Left ventricle myocardium superior (tissue), 1 donor: ENCODE measurements around the gene DENND1A. TPM values are rescaled to one million over a fixed set of nuclear protein-coding genes. Genes with fewer than 3 reads are reported as not detected.
A peak's percentile ranks its signal among the peaks of the same experiment; 100 is the strongest.

Experiments
- ATAC-seq: fragments of 200-7000 bp; cut with Tn5 transposase; one replicate; pipeline ENCODE4 v1.9.1; 2020; ENCODE audit warnings: mild to moderate bottlenecking, moderate library complexity
- DNase-seq: peaks from one replicate; pipeline ENCODE4 v3.0.0-alpha.2; 2020
- intact Hi-C: fragments of 100-400 bp; cut with micrococcal nuclease; formaldehyde crosslinking; loops from one replicate; pipeline ENCODE4 v1.11.0; 2022
- total RNA-seq: library from RNA; stranded (reverse); fragmentation: NEBNext Ultra II Directional; extraction: Animal tissue kit (Norgen Biotek cat#: 25700); gene quantifications from one replicate; pipeline ENCODE4 v1.2.1, GENCODE V29; 2021
- donor health status: DM: no; HTN: yes; CAD: no; lungs with severe emphysema.

Gene DENND1A
- total RNA-seq, 1 donor from 2014 or later: 12.9 TPM

DNA sequence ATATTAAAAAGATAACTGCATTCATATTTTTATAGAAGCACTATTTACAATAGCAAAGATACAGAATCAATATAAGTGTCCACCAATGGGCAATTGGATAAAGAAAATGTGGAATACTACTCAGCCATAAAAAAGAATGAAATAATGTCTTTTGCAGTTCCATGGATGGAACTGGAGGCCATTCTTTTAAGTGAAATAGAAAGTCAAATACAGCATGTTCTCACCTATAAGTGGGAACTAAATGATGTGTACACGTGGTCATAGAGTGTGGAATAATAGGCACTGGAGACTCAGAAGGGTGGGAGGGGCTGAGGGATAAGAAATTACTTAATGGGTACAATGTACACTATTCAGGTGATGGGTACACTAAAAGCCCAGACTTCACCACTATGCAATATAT is 53.2 kb downstream of the DENND1A start:
- intact Hi-C loops: no loop called here
- ATAC-seq (no peak), DNase-seq (no peak)

GRCh38 chr9:123872710-123873109 is 57.2 kb downstream of the DENND1A start:
- intact Hi-C loops: no loop called here

DNA sequence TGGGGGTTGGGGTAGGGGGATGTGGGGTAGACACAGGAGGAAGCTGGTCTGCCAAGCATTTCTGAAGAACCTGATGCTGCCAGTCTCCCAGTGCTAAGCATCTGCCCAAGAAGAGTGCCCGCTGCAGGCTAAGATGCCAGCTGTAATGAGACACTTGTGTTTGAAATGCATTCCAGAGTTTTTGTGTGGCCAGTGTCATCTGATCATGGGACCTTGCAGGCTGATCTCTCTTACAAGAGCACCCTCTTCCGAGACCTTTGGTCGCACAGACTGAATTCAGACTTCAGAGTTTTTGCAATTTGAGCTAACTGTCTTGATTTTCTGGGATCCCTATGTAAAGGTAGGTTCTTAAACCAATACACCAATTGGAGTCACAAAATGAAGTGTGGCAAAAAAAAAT is 58.1 kb downstream of the DENND1A start:
- ATAC-seq (peak; percentile 62), DNase-seq (no peak)
- intact Hi-C loops: no loop called here

More at GRCh38 chr9:123872710-123873109, 57.2 kb downstream of the DENND1A start:
- DNase-seq: no peak
- ATAC-seq: no peak

DNA sequence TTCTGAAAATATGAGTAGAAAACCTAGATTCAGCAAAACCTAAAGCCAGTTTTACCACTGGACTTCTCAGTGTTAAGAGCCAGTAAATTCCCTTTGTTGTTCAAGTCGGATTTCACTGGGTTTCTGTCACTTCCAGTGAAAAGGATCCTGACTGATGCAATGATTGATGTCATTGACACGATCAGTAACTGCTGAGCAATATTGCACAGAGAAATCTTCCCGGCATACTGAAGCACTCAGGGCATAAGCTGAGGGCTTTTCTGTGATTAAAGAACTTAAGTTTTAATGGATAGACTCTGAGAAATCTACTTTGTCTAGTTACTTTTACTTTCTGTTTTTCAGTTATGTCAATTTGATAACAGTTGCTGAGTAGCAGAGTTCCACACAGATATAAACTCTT is 61.9 kb downstream of the DENND1A start:
- DNase-seq (no peak), ATAC-seq (no peak)
- intact Hi-C loops: no loop called here

GRCh38 chr9:123867034-123867433 is 62.9 kb downstream of the DENND1A start:
- ATAC-seq (peak; percentile 42), DNase-seq (no peak)
- intact Hi-C loops: no loop called here

DNA sequence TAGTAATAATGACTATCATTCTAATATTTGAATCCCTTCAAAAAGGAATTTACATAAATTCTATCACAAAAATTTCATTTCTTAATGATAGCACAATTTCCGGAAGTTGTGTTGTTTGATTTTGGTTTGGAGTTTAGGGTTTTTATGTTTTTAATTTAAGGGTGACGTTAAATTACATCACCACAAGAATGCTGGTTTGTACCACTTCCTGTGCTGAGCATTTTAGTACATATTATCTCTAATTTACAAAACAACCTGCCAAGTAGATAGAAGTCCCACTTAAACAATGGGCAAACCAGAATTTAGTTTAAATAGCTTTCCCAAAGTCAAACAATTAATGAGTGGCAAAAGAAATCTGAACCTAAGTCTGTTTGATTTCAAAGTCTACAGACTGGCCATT is 63.4 kb downstream of the DENND1A start:
- intact Hi-C loops: no loop called here

GRCh38 chr9:123865226-123866000 is 64.5 kb downstream of the DENND1A start:
- intact Hi-C loops: no loop called here
- peak; percentile 37 for DNase-seq
- ATAC-seq: peak; percentile 77

More for the DNA sequence above, 63.4 kb downstream of the DENND1A start:
- ATAC-seq (no peak), DNase-seq (no peak)

DNA sequence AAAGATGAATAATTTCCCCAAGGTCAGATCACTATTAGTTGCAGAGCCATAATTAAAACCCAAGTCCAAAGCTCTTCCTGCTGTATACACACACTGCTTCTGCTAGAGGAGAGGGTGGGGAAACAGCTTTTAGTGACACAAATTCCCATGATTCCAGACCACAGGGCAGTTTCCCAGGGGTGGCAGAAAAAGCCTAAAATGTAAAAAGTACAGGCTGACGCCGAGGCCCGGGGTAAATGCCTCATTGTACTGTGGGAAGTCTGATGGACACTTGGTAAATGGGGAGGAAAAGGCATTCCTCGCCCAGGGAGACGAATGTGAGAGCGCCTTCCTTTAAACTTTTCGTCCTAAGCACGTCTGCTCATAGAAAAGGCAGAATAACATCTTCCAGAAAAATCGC is 65.7 kb downstream of the DENND1A start:
- intact Hi-C loops: no loop called here
- ATAC-seq (peak; percentile 42), DNase-seq (no peak)

- ATAC-seq (peak; percentile 67), DNase-seq (no peak)
- intact Hi-C loops: no loop called here
These were observed 66.6 kb downstream of the DENND1A start for GRCh38 chr9:123863164-123863855.

DNA sequence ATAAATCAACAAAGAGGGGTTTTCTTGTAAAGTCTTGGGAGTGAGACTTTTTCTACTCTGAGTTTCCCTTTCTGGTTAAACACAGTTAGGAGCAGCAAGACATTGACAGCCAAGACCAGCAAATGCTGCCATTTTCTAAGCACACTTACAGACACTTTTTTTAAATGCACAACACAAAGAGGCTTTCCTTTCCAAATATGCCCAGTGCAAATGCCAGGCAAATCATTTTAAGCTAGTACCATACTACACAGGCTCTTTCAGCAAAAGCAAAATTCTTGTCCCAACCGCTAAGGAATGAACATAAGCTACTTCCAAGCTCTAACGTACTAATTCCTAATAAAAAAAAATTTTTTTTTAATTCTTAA is 68.2 kb downstream of the DENND1A start:
- intact Hi-C loops: no loop called here
- ATAC-seq: no peak
- no peak for DNase-seq

- DNase-seq (no peak), ATAC-seq (no peak)
- intact Hi-C loops: no loop called here
These were observed 68.7 kb downstream of the DENND1A start for GRCh38 chr9:123861086-123861755.

- intact Hi-C loops: no loop called here
- DNase-seq (no peak), ATAC-seq (no peak)
These were observed 69.3 kb downstream of the DENND1A start for GRCh38 chr9:123860603-123861002.

- ATAC-seq: no peak
These were observed 77.5 kb downstream of the DENND1A start for GRCh38 chr9:123852403-123852802.

GRCh38 chr9:123851851-123852250 is 78.1 kb downstream of the DENND1A start:
- DNase-seq (no peak), ATAC-seq (no peak)
- intact Hi-C loops: no loop called here

More at GRCh38 chr9:123852403-123852802, 77.5 kb downstream of the DENND1A start:
- intact Hi-C loops: no loop called here
- no peak for DNase-seq

DNA sequence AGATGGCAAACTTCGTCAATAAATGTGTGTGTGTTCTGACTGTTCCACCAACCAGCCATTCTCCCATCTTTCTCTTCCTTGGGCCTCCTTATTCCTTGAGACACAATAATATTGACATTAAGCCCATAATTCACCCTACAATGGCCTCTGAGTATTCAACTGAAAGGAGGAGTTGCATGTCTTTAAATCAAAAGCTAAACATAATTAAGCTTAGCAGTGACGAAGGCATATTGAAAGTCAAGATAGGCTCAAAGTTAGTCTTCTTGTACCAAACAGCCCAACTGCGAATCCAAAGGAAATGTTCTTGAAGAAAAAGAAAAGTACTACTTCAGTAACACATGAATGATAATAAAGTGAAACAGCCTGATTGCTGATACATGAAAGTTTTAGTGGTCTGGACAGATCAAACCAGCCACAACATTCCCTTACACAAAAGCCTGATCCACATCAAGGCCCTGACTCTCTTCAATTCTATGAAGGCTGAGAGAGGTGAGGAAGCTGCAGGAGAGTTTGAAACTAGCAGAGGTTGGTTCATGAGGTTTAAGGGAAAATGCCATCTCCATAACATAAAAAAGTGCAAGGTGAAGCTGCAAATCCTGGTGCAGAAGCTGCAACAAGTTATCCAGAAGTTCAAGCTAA is 81.4 kb downstream of the DENND1A start:
- no peak for ATAC-seq
- intact Hi-C loops: no loop called here
- no peak for DNase-seq

DNA sequence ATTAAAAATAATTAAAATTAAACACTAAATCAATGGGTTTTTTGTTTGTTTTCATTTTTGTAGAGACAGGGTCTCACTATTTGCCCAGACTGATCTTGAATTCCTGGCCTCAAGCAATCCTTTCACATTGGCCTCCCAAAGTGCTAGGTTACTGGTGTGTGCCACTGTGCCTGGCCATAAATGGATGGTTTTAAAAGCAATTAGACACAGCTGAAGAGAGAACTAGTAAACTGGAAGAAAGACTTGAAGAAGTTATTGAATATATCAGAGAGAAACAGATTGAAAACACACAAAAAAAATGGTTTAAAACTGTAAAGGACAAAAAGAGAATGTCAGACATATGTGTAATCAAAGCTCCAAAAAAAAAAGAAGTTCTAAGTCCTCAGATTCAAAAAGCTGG is 83.0 kb downstream of the DENND1A start:
- ATAC-seq: no peak
- no peak for DNase-seq
- intact Hi-C loops: no loop called here

GRCh38 chr9:123843703-123844102 is 86.2 kb downstream of the DENND1A start:
- no peak for ATAC-seq
- intact Hi-C loops: no loop called here
- no peak for DNase-seq

DNA sequence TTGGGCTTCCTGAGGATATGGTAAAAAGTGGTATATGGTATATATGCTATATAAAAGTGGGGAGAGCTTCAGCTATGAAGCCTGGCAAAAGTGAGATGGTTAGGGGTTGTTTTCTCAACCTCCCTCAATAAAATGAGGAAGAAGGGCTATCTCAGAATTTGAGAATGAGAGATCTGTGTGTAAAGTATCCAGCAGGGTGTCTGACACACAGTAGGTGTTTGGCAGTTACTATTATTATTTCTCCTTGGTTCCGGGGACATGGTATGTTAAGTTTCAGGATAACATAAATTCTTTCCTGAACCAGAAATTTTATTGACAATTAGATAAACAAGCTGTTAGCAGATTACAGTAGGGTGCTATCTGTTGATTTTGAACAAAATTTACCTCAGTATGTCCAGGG is 94.1 kb downstream of the DENND1A start:
- intact Hi-C loops: no loop called here
- no peak for ATAC-seq
- no peak for DNase-seq

DNA sequence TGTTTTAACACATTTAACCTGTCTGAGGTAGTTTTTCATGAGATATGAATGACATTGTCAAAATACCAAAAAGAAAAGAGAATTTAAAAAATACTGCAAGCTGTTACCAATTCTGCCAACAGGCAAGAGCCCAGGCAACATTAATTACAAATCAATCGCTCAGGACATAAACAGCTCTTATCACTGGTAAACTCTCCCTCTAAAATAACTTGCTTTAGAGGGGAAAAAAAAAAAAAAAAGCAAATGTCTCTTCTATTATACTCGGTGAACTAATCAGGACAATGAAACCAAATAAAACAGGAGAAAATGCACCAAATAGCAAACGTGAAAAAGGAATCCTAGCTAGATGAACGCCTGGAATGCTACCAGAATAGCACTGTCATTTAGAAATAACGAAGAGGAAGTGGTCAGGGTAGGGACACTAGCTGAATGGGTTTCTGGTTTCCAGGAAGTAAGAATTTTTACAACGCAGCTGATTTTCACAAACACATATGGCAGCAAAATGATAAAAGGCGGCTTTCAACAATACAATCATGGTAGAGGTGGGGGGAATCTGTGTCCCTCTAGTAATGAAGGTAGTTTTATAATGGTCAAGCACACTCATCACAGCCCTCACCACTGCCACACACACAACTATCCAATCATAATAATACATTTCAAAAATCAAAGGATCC is 94.9 kb downstream of the DENND1A start:
- intact Hi-C loops: no loop called here
- no peak for DNase-seq

More for the DNA sequence above, 94.9 kb downstream of the DENND1A start:
- ATAC-seq: peak; percentile 70
